Osteocyte (in vitro differentiated cells): ENCODE measurements around the gene POLK. TPM values are rescaled to one million over a fixed set of nuclear protein-coding genes. Genes with fewer than 3 reads are reported as not detected.

ENCODE experiments used
- DNase-seq: peaks from one replicate; pipeline ENCODE4 v3.0.0; 2021; ENCODE audit warnings: mixed read lengths; ENCODE audit not compliant: unreplicated experiment; ENCODE audit errors: extremely low spot score
- H3K27ac Mint-ChIP-seq: one replicate; pipeline ENCODE4 v1.8.0; 2021; ENCODE audit warnings: mild to moderate bottlenecking, mixed read lengths; ENCODE audit not compliant: unreplicated experiment
- H3K27me3 Mint-ChIP-seq: one replicate; pipeline ENCODE4 v1.8.0; 2021; ENCODE audit warnings: mixed read lengths; ENCODE audit not compliant: unreplicated experiment
- H3K36me3 Mint-ChIP-seq: one replicate; pipeline ENCODE4 v1.8.0; 2021; ENCODE audit warnings: mixed read lengths; ENCODE audit not compliant: unreplicated experiment
- H3K4me1 Mint-ChIP-seq: one replicate; pipeline ENCODE4 v1.8.0; 2021; ENCODE audit warnings: mixed read lengths; ENCODE audit not compliant: unreplicated experiment
- H3K4me3 Mint-ChIP-seq: one replicate; pipeline ENCODE4 v1.8.0; 2021; ENCODE audit warnings: mild to moderate bottlenecking, moderate library complexity, mixed read lengths; ENCODE audit not compliant: unreplicated experiment
- H3K9me3 Mint-ChIP-seq: one replicate; pipeline ENCODE4 v1.8.0; 2021; ENCODE audit warnings: mixed read lengths; ENCODE audit not compliant: unreplicated experiment
- total RNA-seq: library from RNA; stranded (reverse); gene quantifications from 2 replicates; pipeline ENCODE4 v1.2.1, GENCODE V29; 2021
- TF ChIP-seq, protein P1 (sequence below): fragments of 200-600 bp; sonication (generic); IDR thresholded peaks from 2 replicates; pipeline ENCODE4 v1.5.0; 2021; ENCODE audit warnings: antibody characterized with exemption, mild to moderate bottlenecking, moderate library complexity

Gene POLK
- total RNA-seq, 1 donor from 2014 or later, result 28.9 TPM

DNA sequence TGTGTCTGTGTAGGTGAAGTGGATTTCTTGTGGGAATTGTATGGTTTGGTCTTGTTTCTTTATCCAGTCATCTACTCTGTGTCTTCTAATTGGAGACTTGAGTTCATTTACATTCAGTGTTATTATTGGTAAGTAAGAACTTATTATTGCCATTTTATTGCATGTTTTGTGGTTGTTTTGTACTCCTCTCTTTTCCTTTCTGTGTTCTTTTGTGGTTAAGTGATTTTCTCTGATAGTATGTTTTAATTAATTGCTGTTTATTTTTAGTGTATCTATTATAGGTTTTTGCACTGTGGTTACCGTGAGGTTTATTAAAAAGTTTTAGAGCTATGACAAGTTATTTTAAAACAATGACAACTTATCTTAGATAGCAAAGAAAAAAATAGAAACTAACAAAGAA is 8.1 kb downstream of the POLK start:
- no peaks in the 10 kb centered on the region for H3K27me3 Mint-ChIP-seq
- no peak for DNase-seq
- H3K27ac Mint-ChIP-seq, result no peak overlapping the region
- H3K4me1 Mint-ChIP-seq, result peaks cover 7% of the 10 kb centered on the region
- no peak overlapping the region for H3K4me3 Mint-ChIP-seq
- peaks cover 12% of the 10 kb centered on the region for H3K9me3 Mint-ChIP-seq
- peaks cover 23% of the 10 kb centered on the region for H3K36me3 Mint-ChIP-seq
- TF ChIP-seq, protein P1, sequence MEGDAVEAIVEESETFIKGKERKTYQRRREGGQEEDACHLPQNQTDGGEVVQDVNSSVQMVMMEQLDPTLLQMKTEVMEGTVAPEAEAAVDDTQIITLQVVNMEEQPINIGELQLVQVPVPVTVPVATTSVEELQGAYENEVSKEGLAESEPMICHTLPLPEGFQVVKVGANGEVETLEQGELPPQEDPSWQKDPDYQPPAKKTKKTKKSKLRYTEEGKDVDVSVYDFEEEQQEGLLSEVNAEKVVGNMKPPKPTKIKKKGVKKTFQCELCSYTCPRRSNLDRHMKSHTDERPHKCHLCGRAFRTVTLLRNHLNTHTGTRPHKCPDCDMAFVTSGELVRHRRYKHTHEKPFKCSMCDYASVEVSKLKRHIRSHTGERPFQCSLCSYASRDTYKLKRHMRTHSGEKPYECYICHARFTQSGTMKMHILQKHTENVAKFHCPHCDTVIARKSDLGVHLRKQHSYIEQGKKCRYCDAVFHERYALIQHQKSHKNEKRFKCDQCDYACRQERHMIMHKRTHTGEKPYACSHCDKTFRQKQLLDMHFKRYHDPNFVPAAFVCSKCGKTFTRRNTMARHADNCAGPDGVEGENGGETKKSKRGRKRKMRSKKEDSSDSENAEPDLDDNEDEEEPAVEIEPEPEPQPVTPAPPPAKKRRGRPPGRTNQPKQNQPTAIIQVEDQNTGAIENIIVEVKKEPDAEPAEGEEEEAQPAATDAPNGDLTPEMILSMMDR, result no peak

DNA sequence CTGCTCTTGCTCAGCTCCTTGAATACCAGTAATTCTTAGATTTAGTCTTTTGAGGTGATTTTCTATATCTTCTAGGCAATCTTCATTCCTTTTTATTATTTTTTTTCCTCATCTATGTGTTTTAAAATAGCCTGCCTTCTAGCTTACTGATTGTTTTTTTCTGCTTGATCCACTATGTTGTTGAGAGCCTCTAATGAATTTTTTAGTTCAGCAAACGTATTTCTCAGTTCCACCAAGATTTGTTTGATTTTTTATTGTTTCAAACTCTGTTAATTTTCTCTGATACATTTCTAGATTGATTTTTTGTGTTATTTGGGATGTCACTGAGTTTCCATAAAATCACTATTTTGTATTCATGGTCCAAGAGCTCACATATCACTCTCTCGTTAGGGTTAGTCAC is 9.5 kb downstream of the POLK start:
- Mint-ChIP-seq H3K36me3 (peaks cover 23% of the 10 kb centered on the region), H3K27ac (no peak overlapping the region), H3K4me3 (no peak overlapping the region), H3K9me3 (peaks cover 12% of the 10 kb centered on the region), H3K27me3 (no peaks in the 10 kb centered on the region), H3K4me1 (peaks cover 7% of the 10 kb centered on the region)
- DNase-seq, result no peak
- TF ChIP-seq, protein P1, result no peak

DNA sequence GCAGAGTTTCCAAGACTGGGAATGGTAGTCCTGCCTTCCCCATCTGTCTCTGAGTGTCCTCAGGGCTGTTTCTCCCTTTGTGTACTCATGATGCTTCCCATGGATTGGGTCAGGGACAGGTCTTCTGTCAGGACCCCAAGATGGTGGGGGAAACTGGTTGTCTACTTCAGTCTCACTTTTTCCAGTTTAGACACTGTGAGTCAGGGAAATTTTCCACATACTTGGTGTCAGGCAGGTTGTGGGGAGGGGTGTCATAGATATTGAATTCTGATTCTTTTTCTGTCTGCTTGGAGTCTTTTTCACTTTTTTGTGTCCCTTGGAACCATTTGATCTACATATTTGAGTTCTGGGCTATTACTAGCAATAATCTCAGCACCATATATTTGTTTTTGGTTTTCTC is 10.3 kb downstream of the POLK start:
- no peak for DNase-seq
- H3K4me3 Mint-ChIP-seq, result no peak overlapping the region
- no peaks in the 10 kb centered on the region for H3K27me3 Mint-ChIP-seq
- H3K9me3 Mint-ChIP-seq, result peaks cover 12% of the 10 kb centered on the region
- peaks cover 5% of the 10 kb centered on the region for H3K4me1 Mint-ChIP-seq
- no peak overlapping the region for H3K27ac Mint-ChIP-seq
- TF ChIP-seq, protein P1, result no peak
- peaks cover 23% of the 10 kb centered on the region for H3K36me3 Mint-ChIP-seq

DNA sequence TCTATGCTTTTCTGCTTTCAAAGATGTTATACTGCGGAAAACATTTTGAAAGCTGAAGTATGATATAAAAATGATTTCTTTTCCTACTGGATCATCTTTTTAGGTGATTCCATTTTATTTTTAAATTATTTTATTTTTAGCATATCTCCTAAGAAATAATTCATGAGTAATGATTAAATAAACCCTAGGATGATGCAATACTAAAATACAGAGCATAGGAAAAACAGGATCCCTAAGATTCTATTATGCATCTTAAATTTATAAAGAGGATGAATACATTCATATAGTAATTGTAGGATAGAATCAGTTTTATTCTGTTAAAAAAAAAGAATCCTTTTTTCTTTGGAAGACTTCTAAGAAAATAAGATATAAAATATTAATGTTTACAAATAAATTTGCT is 10.9 kb downstream of the POLK start:
- Mint-ChIP-seq H3K27ac (no peak overlapping the region), H3K36me3 (peaks cover 23% of the 10 kb centered on the region), H3K27me3 (no peaks in the 10 kb centered on the region), H3K4me1 (peaks cover 4% of the 10 kb centered on the region), H3K4me3 (no peak overlapping the region), H3K9me3 (peaks cover 12% of the 10 kb centered on the region)
- TF ChIP-seq, protein P1, result no peak
- DNase-seq, result no peak

DNA sequence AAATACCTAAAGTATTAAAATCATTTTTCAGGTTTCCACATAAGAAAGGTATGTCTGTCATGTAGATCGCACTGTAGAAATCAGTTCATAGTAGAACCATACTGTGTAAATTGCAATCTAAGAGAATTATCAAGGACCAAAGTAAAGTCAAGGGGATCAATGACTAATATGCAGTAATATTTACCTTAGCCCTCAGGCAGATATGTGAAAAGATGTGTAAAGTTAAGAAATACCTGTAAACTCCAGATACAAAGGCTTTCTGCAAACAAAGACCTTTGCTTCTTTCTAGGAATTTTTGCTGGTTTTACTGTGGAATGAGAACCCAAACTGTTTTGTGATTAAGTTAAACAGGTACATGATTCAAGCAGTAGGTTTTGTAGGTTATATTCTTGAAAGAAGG is 11.6 kb downstream of the POLK start:
- no peak for DNase-seq
- Mint-ChIP-seq H3K9me3 (peaks cover 12% of the 10 kb centered on the region), H3K27me3 (no peaks in the 10 kb centered on the region), H3K36me3 (peaks cover 23% of the 10 kb centered on the region), H3K27ac (no peak overlapping the region), H3K4me3 (no peak overlapping the region), H3K4me1 (no peaks in the 10 kb centered on the region)
- TF ChIP-seq, protein P1, result no peak
